ENCODE results near the gene SORCS2.

- TF ChIP-seq CTCF (conservative IDR thresholded peaks at IDR 0.05; ENCODE audit: low read depth, low read length) (no peak), MAFK (IDR thresholded peaks at IDR 0.05; ENCODE audit: low read depth, low read length) (no peak), FOS (IDR thresholded peaks at IDR 0.05; ENCODE audit: low read depth, low read length) (no peak), ELK1 (IDR thresholded peaks at IDR 0.05; ENCODE audit: borderline replicate concordance, low read depth, low read length) (no peak), USF2 (IDR thresholded peaks at IDR 0.05; ENCODE audit: low read depth, low read length) (no peak), POLR2A (IDR thresholded peaks at IDR 0.05; ENCODE audit: low read depth, low read length) (no peak), CEBPB (IDR thresholded peaks at IDR 0.05; ENCODE audit: low read depth, low read length) (no peak)
These were observed 112.1 kb downstream of the SORCS2 start for GRCh38 chr4:7304436-7304835.
